GM12801 (cell line): ENCODE data around the gene CHST2.

Experiments used
- TF ChIP-seq, protein P1 (sequence below): IDR thresholded peaks from one replicate; pipeline ENCODE4 v1.5.1; 2011; ENCODE audit warnings: control low read depth; ENCODE audit not compliant: insufficient read length; ENCODE audit errors: extremely low read depth

The CHST2 gene

GRCh38 chr3:143083781-143084180, 35.8 kb upstream of the CHST2 start:
- TF ChIP-seq, protein P1, sequence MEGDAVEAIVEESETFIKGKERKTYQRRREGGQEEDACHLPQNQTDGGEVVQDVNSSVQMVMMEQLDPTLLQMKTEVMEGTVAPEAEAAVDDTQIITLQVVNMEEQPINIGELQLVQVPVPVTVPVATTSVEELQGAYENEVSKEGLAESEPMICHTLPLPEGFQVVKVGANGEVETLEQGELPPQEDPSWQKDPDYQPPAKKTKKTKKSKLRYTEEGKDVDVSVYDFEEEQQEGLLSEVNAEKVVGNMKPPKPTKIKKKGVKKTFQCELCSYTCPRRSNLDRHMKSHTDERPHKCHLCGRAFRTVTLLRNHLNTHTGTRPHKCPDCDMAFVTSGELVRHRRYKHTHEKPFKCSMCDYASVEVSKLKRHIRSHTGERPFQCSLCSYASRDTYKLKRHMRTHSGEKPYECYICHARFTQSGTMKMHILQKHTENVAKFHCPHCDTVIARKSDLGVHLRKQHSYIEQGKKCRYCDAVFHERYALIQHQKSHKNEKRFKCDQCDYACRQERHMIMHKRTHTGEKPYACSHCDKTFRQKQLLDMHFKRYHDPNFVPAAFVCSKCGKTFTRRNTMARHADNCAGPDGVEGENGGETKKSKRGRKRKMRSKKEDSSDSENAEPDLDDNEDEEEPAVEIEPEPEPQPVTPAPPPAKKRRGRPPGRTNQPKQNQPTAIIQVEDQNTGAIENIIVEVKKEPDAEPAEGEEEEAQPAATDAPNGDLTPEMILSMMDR: no peak

DNA sequence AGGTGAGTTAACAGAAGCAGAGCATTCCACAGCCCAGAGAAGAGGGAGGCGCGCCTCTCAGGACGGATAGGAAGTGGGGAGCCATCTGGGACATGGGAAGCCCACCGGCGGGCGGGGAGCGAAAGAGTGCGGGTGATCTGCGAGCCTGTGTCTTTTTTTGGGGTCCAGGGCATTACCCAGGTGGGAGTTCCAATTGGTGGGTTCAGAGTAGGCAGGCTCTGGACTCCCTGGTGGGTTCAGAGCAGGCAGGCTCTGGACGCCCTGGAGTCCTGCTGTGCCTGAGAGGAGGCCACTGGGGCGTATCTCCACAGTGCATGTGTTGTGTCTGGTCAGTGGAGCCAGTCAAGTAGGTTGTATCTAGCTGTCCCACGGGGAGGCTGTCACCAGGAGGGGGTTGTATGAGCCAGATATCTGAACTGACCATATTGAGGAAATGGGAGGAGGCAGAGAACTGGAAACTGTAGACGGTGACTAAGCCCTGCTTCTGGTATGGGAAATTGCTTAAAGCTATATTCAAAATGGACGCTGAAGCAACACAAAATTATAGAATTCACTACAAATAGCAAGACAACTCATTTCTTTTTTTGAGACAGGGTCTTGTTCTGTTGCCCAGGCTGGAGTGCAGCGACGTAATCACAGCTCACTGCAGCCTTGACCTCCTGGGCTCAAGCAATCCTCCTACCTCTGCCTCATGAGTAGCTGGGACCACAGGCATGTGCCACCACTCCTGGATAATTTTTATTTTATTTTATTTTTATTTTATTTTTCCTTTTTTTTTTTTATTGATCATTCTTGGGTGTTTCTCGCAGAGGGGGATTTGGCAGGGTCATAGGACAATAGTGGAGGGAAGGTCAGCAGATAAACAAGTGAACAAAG, 34.5 kb upstream of the CHST2 start:
- TF ChIP-seq, protein P1: no peak

GRCh38 chr3:143088835-143089234, 30.7 kb upstream of the CHST2 start:
- TF ChIP-seq, protein P1: no peak

- TF ChIP-seq, protein P1: no peak
These were observed 29.6 kb upstream of the CHST2 start for GRCh38 chr3:143089965-143090364.

GRCh38 chr3:143090486-143090885, 29.1 kb upstream of the CHST2 start:
- TF ChIP-seq, protein P1: no peak

DNA sequence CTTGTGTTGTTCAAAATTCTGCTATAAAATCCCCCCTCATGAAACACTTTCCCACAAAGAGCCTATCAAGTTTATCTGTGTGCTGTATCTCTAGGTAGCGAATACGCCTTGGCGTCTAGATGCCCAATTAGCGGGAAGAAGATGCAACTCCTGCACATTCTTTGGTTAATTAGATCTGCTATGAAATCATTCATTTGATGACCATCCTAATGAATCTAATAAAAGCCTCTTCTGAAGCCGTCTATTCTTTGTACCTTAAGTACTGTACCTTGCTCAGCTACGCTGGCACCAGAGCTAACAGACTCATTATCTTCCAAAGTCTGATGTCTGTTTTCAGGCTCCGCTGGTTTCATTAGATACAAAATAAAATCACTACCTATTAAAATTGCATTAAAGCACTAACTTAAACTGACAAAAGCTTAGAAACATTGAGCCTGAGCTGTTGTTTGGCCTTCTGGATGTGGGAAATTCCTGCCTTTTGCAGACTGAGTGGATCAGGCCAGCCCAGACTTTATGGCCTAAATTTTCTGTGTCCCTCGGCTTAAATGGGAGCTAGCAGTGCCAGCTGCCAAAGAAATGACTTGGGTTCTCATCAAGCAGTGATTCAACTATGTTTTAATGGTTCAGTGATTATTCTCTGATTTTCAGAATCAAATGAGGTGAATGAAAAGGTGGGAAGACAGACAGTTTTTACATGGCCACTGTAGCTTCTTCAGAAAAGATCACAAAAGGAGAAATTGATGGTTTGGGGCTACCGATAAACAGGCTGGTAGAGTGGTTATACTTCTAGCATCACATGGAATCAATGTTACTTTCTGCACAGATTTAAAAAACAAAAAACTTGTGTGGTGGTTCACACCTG, 28.4 kb upstream of the CHST2 start:
- TF ChIP-seq, protein P1: no peak

GRCh38 chr3:143092191-143092590, 27.4 kb upstream of the CHST2 start:
- TF ChIP-seq, protein P1: no peak
